ENCODE data around the gene PRSS23.
"Not testable (repeated sequence)": the region's sequence is repeated elsewhere in the genome, so short reads cannot be mapped to it uniquely, and the experiment has no call there.

The PRSS23 gene

DNA sequence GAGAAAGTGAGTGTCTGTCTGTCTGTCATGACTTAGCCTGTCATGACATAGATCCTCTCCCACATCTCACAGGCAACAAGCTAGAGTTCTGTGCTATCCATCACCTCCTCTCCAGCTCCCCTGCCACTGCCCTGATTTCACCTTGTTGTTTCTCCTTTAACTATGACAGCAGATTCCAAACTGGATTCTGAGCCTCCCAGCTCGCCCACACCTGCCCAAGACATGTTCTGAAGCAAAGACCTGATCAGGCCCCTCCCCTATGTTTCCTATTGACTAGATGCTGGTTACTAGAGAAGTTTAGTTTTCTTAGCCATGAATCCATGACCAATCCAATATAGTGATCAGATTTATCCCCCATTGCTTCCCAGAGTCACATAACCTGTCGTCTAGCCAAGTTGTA lies 15.4 kb downstream of the PRSS23 start:
- no peak for DNase-seq

DNA sequence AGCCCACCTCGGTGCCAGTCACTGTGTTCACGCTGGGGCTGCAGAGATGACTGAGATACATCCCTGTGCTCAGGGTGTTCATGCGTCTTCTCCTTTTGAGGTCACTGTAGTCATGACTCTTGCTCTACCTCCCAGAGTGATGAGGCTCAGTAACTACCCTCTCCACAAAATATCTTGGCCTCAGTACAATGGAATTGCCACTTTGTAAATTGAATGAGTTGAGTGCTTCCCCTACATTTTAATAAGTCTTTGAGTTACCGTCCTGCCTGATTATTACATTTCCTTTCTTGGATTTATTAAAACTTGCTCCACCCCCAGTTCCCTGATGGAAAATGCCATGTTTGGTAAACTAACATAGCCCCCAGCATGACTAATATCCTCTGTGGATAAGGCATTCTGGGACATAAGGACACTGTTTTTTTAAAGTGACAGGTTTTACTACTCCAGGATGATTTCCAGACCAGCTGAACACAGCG lies 15.9 kb downstream of the PRSS23 start:
- no peak for DNase-seq

DNA sequence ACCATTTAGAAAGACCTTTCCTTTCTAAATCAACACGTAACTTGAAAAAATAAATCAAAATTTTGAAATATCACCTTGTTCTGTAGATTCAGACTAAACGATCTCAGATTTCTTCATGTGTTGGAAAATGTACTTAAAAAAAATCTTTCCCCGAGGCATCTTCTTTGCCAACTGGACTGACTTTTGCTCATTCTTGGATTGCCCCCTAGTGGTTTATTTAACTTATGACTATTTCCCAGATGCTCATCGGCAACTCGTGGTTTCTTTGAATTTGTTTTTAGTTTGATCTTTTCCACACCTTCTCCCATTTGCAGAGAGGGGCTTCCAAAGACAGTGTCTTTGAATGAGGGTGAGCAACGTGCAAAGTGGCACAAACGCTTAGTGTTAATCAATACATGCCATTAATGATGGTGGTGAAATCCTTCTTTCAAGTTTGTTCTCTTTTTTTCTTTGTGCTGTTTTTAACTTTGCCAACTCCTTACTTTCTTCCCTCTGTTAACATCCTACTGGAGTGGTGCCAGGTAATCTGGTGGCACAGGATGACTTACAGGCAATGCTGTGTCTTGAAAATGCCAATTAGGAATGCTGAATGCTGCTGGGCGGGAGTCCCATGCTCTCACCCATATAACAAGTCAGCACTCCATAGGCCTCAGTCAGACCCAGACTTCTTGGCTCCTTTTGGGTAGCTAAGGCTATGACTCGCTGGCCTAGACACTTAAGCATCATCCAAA lies 18.3 kb downstream of the PRSS23 start:
- no peak for DNase-seq

DNA sequence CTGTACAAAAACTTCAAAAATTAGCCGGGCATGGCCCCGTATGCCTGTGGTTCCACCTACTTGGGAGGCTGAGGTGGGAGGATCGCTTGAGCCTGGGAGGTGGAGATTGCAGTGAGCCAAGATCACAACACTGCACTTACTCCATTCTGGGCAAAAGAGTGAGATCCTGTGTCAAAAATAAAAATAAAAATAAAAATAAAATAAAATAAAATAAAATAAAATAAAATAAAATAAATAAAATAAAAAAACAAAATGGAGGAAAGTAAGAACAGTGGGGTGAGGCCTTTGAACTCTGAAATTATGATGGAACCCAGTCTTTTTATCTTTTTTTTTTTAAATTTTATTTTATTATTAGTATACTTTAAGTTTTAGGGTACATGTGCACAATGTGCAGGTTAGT lies 23.8 kb downstream of the PRSS23 start:
- not testable (repeated sequence) for DNase-seq

DNA sequence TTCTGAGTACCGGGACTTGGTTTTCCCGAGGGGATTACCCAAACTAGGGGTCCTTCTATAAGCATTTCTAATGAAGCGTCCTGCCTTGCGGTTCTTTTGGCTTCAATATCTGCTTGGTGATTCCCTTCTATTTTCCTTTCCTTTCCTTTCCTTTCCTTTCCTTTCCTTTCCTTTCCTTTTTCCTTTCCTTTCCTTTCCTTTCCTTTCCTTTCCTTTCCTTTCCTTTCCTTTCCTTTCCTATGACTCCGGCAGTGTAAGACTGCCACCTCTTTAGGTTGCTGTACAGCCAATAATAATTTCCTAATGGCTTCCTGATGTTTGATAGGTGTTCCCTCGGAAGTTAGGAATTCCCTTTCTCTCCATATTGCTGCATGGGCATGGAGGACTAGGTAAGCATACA lies 34.0 kb downstream of the PRSS23 start:
- DNase-seq: not testable (repeated sequence)

DNA sequence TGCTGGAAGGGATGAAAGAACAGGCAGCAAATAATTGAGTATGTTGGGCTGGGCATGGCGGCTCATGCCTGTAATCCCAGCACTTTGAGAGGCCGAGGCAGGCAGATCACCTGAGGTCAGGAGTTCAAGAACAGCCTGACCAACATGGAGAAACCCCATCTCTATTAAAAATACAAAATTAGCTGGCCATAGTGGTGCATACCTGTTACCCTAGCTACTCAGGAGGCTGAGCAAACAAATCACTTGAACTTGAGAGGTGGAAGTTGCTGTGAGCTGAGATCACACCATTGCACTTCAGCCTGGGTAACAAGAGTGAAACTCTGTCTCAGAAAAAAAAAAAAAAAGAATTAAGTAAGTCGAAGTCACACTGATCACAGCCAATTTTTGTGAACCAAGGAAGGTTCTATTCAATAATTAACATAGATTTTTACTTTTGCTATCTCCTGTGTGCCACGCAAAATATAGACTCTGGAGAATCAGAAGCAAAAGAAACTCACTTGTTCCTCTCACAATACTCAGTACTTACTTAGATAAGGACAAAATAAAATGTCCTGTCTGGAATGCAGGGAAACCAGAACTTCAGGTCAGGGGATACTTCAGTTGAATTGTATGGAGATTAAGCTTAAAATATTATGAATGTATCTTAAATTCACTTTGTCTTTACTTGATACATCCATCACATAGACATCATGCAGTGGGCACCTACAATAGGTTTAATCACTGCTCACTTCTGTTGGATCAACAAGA lies 44.6 kb downstream of the PRSS23 start:
- not testable (repeated sequence) for DNase-seq

DNA sequence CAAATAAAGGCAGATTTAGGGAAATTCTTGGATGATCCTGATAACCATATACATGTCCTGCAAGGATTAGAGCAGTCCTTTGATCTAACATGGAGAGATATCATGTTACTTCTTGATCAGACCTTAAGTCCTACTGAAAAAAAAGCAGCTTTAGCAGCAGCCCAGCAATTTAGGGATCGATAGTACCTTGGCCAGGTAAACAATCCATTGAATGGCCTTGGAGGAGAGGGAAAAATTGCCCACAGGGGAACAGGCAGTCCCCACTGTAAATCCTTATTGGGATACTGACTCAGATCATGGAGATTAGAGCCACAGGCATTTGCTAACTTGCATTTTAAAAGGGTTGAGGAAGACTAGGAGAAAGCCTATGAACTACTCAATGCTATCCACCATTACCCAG lies 47.8 kb downstream of the PRSS23 start:
- DNase-seq: no peak

DNA sequence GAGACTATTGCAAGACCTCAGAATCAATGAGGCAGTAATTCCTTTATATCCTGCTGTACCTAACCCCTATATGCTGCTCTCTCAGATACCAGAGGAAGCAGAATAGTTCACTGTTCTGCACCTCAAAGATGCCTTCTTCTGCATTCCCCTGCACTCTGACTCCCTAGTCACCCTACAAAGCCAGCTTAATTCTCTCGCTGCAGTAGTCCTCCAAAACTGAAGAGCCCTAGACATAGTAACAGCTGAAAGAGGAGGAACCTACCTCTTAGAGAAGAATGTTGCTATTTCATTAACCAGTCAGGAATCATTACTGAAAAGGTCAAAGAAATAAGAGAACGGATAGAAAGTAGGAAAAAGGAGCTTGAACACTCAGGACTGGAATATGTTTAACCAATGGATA lies 49.3 kb downstream of the PRSS23 start:
- DNase-seq: no peak
